ENCODE measurements around the gene FCN1.

Gene FCN1

DNA sequence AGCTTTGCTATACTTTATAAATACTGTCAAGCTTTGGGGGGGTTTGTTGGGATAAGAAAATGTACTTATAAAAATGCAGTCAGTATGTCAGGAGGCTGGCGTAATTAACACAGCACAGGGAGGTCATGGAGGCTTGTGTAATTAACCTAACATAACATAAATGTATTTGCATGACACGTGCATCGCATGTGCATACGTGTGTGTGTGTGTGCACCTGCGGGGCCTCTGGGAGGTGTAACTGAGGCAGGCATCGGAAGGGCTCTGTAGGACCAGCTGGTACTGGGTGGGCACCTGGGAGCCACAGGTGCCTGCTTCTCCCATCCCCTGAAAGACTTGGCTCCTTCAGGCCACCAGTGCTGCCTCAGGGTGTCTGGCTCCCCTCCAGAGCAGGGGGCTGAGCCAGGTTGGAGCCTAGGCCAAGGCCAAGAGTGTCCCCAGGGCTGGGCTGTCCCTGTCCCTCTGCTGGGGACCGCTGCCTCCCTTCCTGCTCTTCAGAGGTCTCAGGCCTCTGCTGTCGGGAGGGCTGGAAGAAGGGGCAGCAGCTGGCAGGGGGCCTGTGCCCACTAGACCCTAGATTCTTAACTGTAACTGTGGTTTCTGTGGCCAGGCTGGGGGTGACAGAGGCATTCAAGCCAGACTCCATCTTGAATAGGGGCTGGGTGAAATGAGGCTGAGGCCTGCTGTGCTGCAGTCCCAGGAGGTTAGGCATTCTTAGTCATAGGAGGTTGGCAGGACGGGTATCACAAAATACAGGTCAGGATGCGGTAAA, 28.1 kb downstream of the FCN1 start:
- no peak for DNase-seq

DNA sequence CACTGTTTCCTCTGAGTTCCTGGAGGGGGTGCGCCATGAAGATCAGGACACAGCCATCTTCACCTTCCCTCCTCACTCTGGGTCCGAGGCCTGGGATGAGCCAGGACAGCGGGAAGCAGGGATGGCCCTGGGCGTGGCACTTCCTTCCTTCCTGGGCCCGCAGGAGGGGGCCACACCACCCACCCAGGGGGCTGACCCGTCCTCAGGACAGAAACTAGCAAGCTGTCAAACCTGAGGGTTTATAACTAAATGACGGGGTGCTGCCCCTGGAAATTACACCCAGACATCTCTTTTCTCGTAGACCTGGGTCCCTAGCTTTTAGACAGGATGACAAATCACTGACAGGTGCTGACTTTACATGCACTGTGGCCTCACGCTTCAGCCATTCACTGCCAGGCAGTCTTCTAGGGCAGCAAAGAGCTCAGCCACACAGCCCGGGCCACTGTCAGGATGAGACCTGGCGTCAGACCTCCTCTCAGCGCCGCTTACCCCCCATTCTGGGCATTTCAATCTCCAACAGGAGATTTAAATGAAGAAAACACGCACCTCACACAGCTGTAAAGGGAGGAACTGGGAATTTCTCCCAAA, 29.0 kb downstream of the FCN1 start:
- no peak for DNase-seq

DNA sequence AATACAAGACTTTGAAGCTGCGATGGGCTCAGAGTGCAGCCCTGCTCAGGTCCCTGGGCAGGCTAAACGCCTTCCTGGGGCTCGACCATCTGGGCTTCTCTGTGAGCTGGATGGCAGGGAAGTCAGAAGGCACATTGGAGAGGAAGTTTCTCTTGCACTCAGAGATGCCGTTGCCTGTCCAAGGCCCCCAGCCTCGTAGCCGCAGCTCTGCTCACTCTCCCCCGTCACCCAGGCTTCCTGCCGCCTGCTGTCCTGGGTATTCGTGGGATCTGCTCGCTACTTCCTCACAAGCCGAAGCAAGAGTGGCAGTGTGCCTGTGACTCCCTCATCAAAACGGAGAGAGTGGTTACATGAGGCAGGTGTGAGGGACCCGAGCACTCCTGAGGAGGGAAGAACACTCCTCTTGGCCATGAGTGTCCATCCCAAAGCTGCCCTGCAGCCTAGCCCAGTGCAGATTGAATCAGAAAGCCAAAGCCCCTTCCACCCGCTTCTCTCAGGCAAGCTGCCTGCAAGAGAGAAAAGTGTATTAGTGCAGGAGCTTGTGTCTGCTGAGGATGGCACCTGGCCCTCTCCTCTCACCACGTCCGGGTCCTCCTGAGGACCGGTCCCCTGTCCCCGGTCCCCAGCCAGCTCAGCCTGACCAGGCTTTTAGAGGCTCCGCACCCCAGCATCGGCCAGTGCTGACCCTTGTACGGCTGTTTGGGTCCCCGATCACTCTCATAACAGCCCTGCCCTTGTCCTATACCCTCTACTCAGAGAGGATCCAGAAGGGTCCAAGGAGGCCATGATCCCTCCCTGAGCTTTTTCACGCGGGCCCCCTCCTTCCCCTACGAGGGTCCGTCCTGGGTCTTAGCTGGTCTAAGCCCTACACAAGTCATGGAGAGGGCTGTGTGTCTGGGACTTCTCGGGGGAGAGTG, 29.8 kb downstream of the FCN1 start:
- no peak for DNase-seq

DNA sequence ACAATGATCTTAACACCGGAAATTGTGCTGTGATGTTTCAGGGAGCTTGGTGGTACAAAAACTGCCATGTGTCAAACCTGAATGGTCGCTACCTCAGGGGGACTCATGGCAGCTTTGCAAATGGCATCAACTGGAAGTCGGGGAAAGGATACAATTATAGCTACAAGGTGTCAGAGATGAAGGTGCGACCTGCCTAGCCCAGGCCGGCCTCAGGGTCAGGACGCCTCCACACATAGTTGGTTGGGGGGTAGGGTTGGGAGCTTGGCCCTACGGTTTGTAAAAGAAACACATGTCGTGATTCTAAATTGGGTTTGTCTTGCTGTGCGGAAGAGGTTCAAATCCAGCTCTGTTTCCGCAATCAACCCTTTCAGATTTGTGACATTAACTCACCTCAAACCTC, 30.5 kb downstream of the FCN1 start:
- no peak for DNase-seq

DNA sequence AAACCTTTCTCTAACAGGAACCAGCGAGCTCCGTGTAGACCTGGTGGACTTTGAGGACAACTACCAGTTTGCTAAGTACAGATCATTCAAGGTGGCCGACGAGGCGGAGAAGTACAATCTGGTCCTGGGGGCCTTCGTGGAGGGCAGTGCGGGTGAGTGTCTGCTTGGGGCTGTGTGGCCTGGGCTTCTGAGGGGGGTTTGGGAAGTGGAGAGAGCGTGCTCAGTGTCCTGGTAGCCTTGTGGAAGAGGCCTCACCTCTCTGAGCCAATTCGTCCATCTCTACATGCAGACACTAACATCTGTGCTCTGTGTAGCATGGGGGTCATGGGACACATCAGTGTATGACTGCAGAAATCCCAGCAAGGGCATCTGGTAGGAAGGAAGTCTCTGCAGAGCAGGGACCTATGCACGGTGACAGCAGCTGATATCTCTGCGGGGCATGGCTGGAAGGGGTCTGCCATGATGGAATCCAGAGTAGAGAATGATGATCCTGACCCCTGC, 31.2 kb downstream of the FCN1 start:
- DNase-seq = no peak

DNA sequence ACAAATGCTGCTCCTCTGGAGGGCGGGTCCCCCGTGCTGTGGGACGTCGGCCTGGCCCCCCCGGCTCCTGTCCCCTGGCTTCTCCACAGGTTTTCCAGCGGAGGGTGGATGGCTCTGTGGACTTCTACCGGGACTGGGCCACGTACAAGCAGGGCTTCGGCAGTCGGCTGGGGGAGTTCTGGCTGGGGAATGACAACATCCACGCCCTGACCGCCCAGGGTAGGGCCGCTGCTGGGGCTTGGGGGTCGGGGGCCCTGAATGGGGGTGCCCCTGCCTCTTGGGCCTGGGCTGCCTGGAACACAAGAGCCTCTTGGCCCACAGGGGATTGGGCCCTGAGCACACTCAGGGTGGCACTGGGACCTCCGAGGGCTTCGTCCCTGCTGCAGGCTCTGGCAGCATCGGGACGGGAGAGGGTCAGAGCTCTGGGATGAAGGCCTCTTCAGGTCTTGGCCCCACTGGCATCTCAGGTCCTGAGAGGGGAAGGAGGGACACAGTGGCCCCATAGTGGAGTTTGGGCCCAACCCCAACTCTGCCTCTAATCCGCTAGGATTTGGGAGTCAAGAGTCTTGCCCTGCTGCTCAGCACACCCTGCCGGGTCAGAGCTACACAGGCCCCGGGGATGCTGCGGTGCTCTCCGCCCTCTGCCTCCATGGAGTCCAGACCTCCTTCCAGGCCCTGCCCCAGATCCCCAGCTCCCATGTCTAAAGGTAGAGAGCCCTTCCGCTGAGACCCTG, 31.9 kb downstream of the FCN1 start:
- DNase-seq = no peak

DNA sequence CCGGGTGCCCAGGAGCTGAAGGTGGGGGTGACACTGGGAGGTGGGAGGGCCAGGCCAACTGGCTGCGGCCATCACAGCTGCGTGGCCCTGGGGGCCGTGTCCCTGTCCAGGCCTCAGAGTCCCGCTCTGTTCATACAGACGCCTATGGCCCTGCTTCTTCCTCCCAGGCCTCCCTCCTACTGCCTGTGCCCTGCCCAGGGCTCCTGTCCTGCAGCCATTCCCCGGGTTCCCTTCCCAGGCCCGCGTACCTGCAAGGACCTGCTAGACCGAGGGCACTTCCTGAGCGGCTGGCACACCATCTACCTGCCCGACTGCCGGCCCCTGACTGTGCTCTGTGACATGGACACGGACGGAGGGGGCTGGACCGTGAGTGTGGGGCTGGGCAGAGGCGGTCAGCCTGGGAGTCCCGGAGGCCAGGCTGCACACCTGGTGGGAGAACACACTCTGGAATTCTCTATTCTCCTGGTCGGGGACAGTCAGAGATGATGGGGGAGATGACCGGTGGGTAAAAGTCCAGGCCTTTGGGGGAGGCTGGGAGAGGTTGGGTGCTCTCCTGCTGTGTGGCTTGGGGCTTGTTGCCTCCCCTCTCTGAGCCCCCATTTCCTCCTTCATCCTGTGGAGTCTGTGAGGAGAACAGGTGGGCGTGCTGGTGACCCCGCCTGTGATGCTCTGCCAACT, 32.6 kb downstream of the FCN1 start:
- DNase-seq = no peak

DNA sequence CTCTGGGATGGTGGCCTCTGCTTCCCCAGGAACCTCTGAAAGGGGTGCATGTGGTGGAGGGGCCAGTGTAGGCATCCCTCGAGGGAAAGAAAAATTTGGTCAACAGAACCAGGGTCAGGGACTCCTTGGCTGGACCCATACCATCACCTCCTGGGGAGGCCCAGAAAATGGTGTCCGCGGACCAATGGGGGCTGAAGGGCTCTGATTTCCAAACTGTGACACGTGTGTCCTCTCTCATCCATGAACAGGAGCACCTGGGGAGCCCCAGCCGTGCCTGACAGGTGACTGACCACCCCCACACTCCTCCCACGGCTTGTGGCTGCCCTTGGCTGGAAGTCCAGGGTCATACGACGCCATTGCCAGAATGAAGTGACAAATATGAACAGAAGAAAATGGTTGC, 33.2 kb downstream of the FCN1 start:
- no peak for DNase-seq

DNA sequence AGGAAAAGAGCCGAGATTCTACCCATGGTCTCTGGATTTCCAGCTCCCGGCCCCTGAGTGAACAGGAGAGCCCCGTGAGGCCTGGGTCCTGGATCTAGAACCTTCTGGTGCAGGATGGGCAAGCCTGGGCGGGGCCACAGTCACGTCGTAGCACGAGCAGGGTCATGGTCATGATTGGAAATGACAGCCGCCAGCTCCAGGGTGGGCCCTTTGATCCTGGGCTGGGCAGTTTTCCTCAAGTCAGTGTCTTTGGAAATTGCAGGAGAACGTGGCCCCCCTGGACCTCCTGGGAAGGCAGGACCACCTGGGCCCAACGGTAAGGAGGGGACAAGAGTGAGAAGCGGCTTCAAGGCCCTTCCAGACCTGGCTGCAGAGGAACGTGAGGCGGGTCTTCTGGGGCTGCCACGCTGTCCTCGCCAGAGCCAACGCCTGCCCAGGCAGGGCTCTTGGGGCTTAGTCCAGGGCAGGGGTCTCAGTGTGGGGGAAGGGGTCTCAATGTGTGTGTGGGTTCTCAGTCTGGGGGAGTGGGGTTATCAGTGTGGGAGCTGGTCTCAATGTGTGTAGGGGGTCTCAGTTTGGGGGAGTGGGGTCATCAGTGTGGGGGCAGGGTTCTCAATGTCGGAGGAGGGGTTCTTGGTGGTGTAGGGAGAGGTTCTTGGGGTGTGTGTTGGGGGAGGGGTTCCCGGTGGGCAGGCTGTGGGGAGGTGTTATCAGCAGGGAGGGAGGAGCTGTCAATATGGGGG, 34.5 kb downstream of the FCN1 start:
- DNase-seq = no peak

DNA sequence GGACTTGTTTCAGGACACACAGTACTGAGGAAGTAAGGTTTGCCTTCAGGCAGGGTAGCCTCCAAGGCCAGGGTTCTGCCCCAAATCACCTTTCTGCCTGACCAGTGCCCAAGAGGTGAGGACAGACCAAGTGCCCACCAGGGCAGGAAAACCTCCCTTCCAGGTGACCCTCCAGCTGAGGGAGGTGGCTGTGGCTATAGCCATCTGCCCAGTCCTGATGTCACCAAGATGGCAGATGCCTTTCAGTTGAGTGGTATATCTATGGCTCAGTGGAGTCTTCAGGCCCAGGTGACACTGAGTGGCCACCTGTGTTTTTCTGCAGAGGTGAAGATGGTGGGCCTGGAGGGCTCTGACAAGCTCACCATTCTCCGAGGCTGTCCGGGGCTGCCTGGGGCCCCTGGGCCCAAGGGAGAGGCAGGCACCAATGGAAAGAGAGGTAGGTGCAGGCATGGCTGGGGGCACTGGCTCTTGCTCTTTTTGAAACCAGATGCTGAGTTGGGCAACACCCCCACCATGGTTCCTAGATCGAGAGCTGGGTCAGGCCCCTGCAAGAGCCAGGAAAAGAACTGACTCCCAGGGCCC, 35.4 kb downstream of the FCN1 start:
- no peak for DNase-seq

DNA sequence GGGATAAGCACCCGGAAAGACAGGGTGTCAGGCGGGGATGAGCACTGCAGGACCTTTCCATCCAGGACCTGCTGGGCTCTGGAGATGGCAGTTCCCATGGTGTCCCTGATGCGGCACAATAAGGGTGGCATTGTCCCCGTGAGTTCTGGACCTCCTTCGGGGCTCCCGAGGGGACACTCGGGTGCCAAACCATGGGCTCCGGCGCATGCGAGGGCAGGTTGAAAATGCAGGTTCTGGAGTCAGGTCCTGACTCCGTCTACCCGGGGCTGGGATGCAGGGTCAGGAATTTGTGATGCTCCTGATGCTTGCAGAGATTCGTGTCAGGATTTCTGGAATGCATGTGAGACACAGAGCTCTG, 36.4 kb downstream of the FCN1 start:
- DNase-seq = no peak

DNA sequence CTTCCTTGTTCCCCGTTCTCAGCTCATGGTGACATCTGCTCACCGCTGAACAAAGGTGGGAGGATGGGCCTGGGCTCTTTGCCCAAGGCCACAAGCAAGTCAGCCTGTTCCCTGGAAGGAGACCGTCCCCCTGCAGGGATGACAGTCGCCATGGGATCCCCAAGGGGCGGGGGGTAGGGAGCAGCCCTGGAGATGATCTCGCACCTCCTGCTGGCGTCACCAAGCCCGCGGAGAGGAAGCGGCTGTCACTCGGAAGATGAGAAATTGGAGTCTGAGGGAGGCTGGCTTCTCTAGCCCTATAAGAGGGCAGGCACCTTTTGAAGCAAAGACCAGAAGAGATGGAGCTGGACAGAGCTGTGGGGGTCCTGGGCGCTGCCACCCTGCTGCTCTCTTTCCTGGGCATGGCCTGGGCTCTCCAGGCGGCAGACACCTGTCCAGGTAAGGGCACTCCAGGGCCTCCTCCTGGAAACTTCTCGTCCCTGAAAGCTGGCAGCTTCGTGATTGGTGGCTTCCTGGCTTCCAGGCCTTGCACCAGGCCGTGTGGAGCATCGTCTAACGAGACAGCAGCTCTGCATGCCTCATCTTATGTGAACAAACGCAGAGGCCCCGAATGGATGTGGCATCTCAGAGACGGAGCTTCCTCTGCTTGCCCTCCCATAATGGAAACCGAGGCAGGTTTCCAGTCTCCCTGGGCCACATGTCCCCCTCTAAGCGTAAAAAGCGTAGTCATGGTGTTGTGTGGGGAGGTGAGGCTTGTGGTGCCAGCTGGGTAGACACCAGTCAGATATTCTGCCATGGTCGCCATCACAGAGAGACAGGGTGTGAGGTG, 37.0 kb downstream of the FCN1 start, which contains the start of gene FCN2:
Gene FCN2 (plus strand): TSS at position 327 of the 829 bp plus-strand sequence. CDS start 12 bp downstream, at position 339.
- DNase-seq = no peak

DNA sequence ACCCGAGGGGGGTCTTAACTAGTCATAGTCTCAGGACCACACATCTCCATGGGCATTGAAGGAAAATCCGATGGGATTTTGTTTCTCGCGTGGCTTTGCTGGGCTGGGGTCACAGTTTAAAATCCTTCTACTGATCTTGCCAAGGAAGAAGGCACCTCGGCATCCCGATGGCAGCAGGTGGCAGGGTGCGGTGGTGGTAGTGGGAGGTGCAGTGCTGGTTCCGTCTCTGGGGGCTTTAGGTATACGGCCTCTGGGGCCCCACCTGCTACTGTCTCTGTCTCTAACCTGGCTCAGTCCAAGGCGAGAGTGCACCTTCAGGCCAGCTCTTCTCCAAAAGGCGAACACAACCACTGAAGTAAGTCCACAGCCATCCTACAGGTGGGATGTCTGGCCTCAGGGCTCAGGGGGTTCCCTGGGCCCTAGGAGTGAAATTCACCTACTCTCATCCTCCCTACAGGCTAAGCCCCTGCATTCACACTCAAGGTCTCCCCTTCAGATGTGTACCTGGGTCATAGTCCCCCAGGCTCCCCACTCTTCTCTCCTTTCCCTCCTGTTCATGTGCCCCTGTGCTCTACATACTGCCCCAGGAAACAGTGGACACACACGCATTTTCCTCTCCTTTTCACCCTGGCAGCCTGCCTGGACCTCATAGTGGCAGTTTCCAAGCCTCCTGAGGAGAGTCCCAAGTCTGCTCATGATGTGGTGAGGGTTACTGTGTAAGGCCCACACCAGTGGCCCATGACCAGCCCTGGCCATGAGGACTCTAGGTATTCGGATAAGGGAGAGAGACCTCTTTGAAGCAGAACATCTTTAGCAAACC, 37.8 kb downstream of the FCN1 start:
- DNase-seq = no peak

DNA sequence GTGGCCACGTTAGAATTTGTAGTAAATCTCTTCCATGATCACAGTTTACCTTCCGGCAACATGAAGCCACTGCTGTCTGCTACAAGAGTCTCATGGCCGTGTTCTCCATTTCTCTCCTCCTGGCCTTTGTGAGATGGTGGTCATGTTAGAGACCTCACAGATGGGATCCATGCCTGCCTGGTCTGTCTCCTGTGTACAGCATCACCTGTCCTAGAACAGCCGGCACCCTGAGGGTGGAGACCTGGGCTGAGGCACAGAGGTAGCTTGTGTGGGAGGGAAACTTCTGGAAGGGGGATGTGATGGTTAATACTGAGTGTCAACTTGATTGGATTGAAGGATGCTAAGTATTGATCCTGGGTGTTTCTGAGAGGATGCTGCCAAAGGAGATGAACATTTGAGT, 40.2 kb downstream of the FCN1 start:
- DNase-seq = no peak

DNA sequence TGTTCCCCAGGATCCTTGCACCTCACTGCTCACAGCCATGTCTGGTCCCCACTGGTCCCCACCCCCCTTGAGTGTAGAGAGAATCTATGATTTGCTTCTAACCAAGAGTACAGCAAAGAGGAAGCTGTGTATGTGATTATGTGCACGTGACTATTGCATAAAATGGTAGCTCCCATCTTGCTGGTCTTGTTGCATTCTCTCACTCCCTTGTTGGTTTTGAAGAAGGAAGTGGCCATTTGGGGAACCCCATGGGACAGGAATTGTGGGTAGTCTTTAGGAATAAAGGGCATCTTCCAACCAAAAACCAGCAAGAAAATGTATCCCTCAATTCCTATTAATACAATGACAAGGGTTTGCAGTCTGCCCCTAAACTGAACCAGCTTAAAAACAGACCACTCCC, 42.3 kb downstream of the FCN1 start:
- no peak for DNase-seq

DNA sequence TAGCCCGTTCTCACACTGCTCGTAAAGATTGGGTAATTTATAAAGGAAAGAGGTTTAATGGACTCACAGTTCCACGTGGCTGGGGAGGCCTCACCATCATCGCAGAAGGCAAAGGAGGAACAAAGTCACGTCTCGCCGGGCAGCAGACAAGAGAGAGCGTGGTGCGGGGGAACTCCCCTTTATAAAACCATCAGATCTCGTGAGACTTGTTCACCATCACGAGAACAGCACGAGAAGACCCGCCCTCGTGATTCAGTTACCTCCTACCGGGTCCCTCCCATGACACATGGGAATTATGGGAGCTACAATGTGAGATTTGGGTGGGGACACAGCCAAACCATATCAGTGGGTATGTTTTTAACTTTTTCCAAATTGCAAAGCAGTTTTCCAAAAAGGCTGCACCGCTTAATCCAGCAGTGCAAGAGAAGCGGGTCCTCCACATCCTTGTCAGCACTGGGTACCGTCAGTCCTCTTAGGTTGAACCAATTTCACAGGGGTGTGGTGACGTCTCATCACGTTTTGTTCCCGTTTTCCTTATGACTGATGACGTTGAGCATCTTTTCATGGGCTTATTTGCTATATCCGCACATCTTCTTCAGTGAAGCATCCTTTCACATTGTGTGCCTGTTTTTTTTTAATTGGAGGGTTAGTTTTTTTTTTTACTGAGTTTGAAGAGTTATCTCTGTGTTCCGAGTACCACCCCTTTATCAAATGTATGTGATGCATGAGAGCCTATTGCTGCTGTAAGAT, 45.1 kb downstream of the FCN1 start:
- DNase-seq = peak in 1 of 2 experiments; percentile 23

DNA sequence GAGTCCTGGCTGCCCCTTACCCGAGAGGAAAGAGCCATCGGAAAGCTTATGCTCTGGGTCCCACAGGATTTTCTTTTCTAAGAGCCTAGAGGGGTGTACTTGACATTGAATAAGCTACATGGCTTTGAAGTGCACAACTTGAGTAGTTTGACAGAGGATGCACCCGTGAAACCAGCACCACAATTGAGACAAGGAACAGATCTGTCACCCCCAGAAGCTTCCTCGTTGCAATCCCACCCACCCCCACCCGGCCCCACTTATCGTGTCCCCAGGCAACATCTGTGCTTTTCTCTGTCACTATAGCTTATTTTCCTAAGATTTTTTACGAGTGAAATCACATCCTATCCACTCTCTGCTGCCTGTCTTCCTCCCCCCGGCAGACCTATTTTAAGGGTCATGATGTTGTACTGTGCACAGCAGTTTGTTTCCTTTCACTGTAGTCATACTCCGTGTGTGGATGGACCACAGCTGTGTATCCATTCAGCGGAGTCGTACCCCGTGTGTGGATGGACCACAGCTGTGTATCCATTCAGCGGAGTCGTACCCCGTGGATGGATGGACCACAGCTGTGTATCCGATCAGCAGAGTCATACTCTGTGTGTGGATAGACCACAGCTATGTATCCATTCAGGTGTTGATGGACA, 45.9 kb downstream of the FCN1 start:
- no peak for DNase-seq
